ENCODE results near the gene ZSCAN25. TPM values are rescaled to one million over a fixed set of nuclear protein-coding genes. Genes with fewer than 3 reads are reported as not detected.

Gene ZSCAN25
- total and polyA plus RNA-seq, 2 of the 13 experiments (the other 11 are each of a cell fraction or from before 2014, with no cell fraction given), result 12.1 to 16.8 TPM

- TF ChIP-seq WIZ (CRISPR knock-in tag; IDR thresholded peaks at IDR 0.05) (no peak), TOE1 (CRISPR knock-in tag; IDR thresholded peaks at IDR 0.05) (no peak), TFDP2 (CRISPR knock-in tag; IDR thresholded peaks at IDR 0.05) (peak; percentile 60), ESRRA (CRISPR knock-in tag; IDR thresholded peaks at IDR 0.05; ENCODE audit: low read depth) (peak; percentile 97), PHB2 (IDR thresholded peaks at IDR 0.05; ENCODE audit: partially characterized antibody) (no peak), SAFB2 (CRISPR knock-in tag; IDR thresholded peaks at IDR 0.05; ENCODE audit: borderline replicate concordance, low read depth) (no peak), TBX2 (CRISPR knock-in tag; IDR thresholded peaks at IDR 0.05; ENCODE audit: borderline replicate concordance) (peak; percentile 94), TIGD3 (CRISPR knock-in tag; IDR thresholded peaks at IDR 0.05; ENCODE audit: borderline replicate concordance) (no peak), GMEB2 (CRISPR knock-in tag; IDR thresholded peaks at IDR 0.05; ENCODE audit: low read depth) (no peak), BCL3 (CRISPR knock-in tag; IDR thresholded peaks at IDR 0.05) (peak; percentile 30; the same call in 1 of the 2 replicates), ZBTB40 (IDR thresholded peaks at IDR 0.05) (no peak), ZBTB40 (CRISPR knock-in tag; IDR thresholded peaks at IDR 0.05) (peak; percentile 53; the same call in 1 of the 2 replicates), ZSCAN5A (CRISPR knock-in tag; IDR thresholded peaks at IDR 0.05; ENCODE audit: borderline replicate concordance) (no peak)
These were observed 60.9 kb downstream of the ZSCAN25 start (continued) for GRCh38 chr7:99677648-99678045.

All from HepG2 (cell line).